Breast epithelium (tissue), 4 donors: ENCODE measurements around the gene TPM4. TPM values are rescaled to one million over a fixed set of nuclear protein-coding genes. Genes with fewer than 3 reads are reported as not detected.

ENCODE experiments used
- DNase-seq, 2 donors: peaks; one replicate each; pipeline ENCODE4 v3.0.0-alpha.2; 2019; ENCODE audit warnings: low spot score in 2 of 2
- H3K27ac ChIP-seq, 2 donors: fragments of 200-600 bp; sonication (generic) in 1 of 2; one replicate each; pipeline ENCODE4 v1.5.1; 2016 to 2019; ENCODE audit warnings: mild to moderate bottlenecking in 1 of 2
- H3K27me3 ChIP-seq, 2 donors: fragments of 200-600 bp; sonication (generic) in 1 of 2; one replicate each; pipeline versions ENCODE4 v1.5.1 to v1.6.0; 2017 to 2019; ENCODE audit warnings: control low read depth in 1 of 2, mild to moderate bottlenecking in 1 of 2
- H3K36me3 ChIP-seq: fragments of 200-600 bp; one replicate; pipeline ENCODE4 v1.5.1; 2019
- H3K4me1 ChIP-seq, 2 donors: fragments of 200-600 bp; sonication (generic); one replicate each; pipeline ENCODE4 v1.5.1; 2016 to 2019; ENCODE audit warnings: control low read depth in 1 of 2
- H3K4me3 ChIP-seq, 3 donors: fragments of 200-600 bp; sonication (generic); 1 replicate in 2 of 3; 2 replicates in 1 of 3; pipeline ENCODE4 v1.5.1; 2016 to 2019; ENCODE audit warnings: mild to moderate bottlenecking in 3 of 3, moderate library complexity in 2 of 3
- H3K9me3 ChIP-seq, 2 donors: fragments of 200-600 bp; sonication (generic) in 1 of 2; one replicate each; pipeline ENCODE4 v1.5.1; 2016 to 2019; ENCODE audit warnings: control low read depth in 1 of 2
- POLR2A ChIP-seq: fragments of 450-650 bp; IDR thresholded peaks from one replicate; pipeline ENCODE4 v1.6.1; 2016; ENCODE audit warnings: antibody characterized with exemption, mild to moderate bottlenecking, moderate library complexity
- POLR2AphosphoS5 ChIP-seq, 3 donors: sonication (generic); formaldehyde crosslinking; IDR thresholded peaks; one replicate each; pipeline ENCODE4 v1.6.1; 2017; ENCODE audit warnings: antibody characterized with exemption in 3 of 3
- intact Hi-C: fragments of 100-400 bp; cut with DNase I; formaldehyde crosslinking; loops from one replicate; pipeline ENCODE4 v1.15.1; 2023; ENCODE audit warnings: low total_unique reads
- total RNA-seq, 3 donors: library from RNA; depleted of rRNA; stranded (reverse); fragments of >200 nt; gene quantifications; one replicate each; pipeline ENCODE4 v1.1.0, GENCODE V29; 2016
- TF ChIP-seq, protein P1 (sequence below), 3 donors: fragments of 450-650 bp; IDR thresholded peaks; one replicate each; pipeline ENCODE4 v1.5.1; 2016 to 2017; ENCODE audit warnings: antibody characterized with exemption in 3 of 3, mild to moderate bottlenecking in 3 of 3, moderate library complexity in 3 of 3

TPM4 gene
- total RNA-seq, 3 donors from 2014 or later: 257 to 652 (median 430) TPM

DNA sequence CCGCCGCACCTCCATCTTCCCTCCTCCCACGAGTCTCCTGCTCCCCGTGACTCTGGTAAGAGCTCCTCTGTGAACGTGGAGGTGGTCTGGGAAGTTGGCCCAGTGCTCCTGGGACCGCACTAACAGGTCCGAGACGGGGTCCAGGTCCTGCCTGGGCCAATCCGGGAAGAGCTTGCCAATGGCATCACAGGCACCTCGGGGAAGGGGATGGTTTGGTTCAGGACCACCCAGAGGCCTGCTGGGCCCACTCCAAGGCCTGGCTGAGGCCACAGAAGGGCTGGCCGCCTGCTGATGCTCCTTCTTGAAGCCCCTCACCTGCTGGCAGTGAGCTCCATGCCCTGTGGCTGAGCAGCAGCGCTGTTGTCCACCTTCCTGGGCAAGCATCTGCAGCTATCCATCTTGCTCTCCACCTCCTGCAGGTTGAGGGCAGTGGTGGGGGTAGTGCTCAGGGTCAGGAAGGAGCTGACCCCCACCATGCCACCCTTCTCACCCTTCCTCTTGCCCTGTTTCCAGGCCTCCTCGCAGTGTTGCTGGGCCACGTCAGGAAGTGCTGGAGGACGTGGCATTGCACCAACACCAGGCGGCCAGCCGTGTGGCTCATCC is 41.2 kb upstream of the TPM4 start:
- Histone ChIP-seq H3K4me3 (no peak overlapping the region), H3K27ac (no peak overlapping the region), H3K4me1 (no peaks in the 10 kb centered on the region), H3K36me3 (no peaks in the 10 kb centered on the region), H3K9me3 (no peaks in the 10 kb centered on the region), H3K27me3 (no peaks in the 10 kb centered on the region)
- intact Hi-C loops: loop anchor here (5.0 kb wide), 1 partner anchor 658 kb away; the partner anchor contains the start of gene AKAP8
- TF ChIP-seq POLR2AphosphoS5 (IDR thresholded peaks at IDR 0.05) (no peak), POLR2A (no peak)
- TF ChIP-seq, protein P1, sequence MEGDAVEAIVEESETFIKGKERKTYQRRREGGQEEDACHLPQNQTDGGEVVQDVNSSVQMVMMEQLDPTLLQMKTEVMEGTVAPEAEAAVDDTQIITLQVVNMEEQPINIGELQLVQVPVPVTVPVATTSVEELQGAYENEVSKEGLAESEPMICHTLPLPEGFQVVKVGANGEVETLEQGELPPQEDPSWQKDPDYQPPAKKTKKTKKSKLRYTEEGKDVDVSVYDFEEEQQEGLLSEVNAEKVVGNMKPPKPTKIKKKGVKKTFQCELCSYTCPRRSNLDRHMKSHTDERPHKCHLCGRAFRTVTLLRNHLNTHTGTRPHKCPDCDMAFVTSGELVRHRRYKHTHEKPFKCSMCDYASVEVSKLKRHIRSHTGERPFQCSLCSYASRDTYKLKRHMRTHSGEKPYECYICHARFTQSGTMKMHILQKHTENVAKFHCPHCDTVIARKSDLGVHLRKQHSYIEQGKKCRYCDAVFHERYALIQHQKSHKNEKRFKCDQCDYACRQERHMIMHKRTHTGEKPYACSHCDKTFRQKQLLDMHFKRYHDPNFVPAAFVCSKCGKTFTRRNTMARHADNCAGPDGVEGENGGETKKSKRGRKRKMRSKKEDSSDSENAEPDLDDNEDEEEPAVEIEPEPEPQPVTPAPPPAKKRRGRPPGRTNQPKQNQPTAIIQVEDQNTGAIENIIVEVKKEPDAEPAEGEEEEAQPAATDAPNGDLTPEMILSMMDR (IDR thresholded peaks at IDR 0.05): no peak
- DNase-seq: no peak

DNA sequence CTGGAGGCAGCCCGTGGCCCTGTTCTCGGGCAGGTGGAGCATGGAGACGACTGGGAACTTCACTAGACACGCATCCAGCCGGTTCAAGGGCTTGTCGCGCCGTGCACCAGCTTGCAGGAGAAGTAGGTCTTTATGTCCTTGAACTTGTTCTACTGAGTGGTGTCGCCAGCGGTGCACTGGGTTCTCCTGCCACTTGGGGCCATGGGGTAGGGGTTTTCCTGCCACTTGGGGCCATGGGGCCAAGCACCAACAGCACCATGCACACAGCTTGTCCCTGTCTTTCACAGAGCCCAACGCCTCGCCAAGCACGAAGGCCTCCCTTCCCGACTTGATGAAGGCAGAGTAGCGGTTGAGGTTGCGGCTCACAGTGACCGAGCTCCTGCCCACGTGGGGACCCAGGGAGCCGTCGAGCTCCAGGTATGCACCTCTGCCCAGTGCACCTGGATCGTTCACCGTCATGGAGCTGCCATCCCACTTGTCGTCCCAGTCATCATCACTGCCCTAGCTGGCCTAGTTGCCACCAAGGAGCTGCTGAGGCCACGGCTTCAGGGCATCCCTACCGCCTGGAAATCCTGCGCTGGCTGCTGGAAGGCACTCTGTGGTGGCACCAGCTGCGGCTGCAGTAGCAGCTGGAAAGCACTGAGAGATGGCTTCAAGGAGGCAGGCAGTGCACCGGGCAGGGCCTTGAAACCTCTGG is 40.5 kb upstream of the TPM4 start:
- Histone ChIP-seq H3K9me3 (no peaks in the 10 kb centered on the region), H3K27ac (no peak overlapping the region), H3K27me3 (no peaks in the 10 kb centered on the region), H3K4me3 (no peak overlapping the region), H3K36me3 (no peaks in the 10 kb centered on the region), H3K4me1 (no peaks in the 10 kb centered on the region)
- DNase-seq: peak in 1 of 2 donors; percentile 48
- TF ChIP-seq POLR2AphosphoS5 (IDR thresholded peaks at IDR 0.05) (no peak), POLR2A (no peak)
- TF ChIP-seq, protein P1 (IDR thresholded peaks at IDR 0.05): no peak
- intact Hi-C loops: loop anchor here (5.0 kb wide), 1 partner anchor 658 kb away; the partner anchor contains the start of gene AKAP8

DNA sequence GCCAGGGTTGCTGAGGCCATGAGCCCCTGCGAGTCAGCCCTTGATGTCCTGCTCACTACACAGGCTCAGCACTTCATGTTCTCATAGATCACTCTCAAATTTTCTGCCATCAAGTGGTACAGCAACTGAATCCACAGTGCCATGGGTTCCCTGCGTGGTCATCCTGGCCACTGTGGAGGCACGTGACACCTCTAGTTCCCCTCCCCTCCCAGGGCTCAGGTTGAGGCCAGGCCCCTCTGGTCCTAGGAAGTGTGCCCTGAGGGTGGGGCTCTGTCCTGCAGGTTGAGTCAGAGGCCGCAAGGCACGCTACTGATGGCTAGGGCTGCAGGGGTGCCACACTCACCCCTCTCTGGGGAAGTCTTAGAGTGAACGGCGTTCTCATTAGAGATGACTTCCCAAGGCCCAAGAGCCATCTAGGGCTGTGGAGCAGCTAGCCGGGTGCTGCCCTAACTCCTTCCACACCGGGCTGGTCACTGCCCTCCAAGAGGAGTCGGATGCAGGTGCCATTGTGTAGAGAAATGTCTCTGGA is 39.8 kb upstream of the TPM4 start:
- Histone ChIP-seq H3K9me3 (no peaks in the 10 kb centered on the region), H3K4me1 (no peaks in the 10 kb centered on the region), H3K27me3 (no peaks in the 10 kb centered on the region), H3K27ac (no peak overlapping the region), H3K36me3 (no peaks in the 10 kb centered on the region), H3K4me3 (no peak overlapping the region)
- TF ChIP-seq, protein P1 (IDR thresholded peaks at IDR 0.05): no peak
- TF ChIP-seq POLR2AphosphoS5 (IDR thresholded peaks at IDR 0.05) (no peak), POLR2A (no peak)
- intact Hi-C loops: loop anchor here (5.0 kb wide), 1 partner anchor 659 kb away; the partner anchor contains the start of gene AKAP8
- DNase-seq: peak in 1 of 2 donors; percentile 15

DNA sequence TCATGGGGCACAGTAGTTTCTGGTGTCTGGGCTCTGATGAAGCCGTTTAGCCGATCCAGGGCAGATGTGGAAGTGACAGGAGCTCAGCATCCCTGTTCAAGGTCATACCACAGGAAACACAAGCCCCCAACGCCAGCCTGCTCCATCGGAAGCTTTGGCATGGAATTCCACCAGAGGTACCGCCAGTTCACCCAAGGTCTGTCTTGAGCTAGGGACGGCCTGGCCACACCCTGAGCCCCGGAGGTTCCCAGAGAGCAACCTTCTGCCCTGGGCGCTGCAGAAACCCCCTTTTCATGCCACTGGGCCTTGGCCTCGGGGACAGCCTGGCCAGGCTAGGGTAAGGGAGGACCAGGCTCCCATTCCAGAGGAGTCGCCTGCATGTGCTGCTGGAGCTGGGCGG is 39.4 kb upstream of the TPM4 start:
- Histone ChIP-seq H3K4me1 (no peaks in the 10 kb centered on the region), H3K27me3 (no peaks in the 10 kb centered on the region), H3K4me3 (no peak overlapping the region), H3K9me3 (no peaks in the 10 kb centered on the region), H3K36me3 (no peaks in the 10 kb centered on the region), H3K27ac (no peak overlapping the region)
- TF ChIP-seq POLR2AphosphoS5 (IDR thresholded peaks at IDR 0.05) (no peak), POLR2A (no peak)
- TF ChIP-seq, protein P1 (IDR thresholded peaks at IDR 0.05): no peak
- DNase-seq: no peak
- intact Hi-C loops: loop anchor here (5.0 kb wide), 1 partner anchor 660 kb away; the partner anchor contains the start of gene AKAP8
